ENCODE data around the gene EFNA2. TPM values are rescaled to one million over a fixed set of nuclear protein-coding genes. Genes with fewer than 3 reads are reported as not detected.

EFNA2 gene
- total RNA-seq, 1 donor: not detected

- TF ChIP-seq, protein P1, sequence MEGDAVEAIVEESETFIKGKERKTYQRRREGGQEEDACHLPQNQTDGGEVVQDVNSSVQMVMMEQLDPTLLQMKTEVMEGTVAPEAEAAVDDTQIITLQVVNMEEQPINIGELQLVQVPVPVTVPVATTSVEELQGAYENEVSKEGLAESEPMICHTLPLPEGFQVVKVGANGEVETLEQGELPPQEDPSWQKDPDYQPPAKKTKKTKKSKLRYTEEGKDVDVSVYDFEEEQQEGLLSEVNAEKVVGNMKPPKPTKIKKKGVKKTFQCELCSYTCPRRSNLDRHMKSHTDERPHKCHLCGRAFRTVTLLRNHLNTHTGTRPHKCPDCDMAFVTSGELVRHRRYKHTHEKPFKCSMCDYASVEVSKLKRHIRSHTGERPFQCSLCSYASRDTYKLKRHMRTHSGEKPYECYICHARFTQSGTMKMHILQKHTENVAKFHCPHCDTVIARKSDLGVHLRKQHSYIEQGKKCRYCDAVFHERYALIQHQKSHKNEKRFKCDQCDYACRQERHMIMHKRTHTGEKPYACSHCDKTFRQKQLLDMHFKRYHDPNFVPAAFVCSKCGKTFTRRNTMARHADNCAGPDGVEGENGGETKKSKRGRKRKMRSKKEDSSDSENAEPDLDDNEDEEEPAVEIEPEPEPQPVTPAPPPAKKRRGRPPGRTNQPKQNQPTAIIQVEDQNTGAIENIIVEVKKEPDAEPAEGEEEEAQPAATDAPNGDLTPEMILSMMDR (IDR thresholded peaks at IDR 0.05; ENCODE audit: insufficient read depth, low read length): no peak
- no peak for DNase-seq (ENCODE audit: low read depth)
- H3K4me3 ChIP-seq (ENCODE audit: low read depth, low read length): no peak overlapping the region
These were observed 1.9 kb downstream of the EFNA2 start for GRCh38 chr19:1287354-1288225.

- no peak overlapping the region for H3K4me3 ChIP-seq (ENCODE audit: low read depth, low read length)
- TF ChIP-seq, protein P1 (IDR thresholded peaks at IDR 0.05; ENCODE audit: insufficient read depth, low read length): no peak
- no peak for DNase-seq (ENCODE audit: low read depth)
These were observed 2.5 kb downstream of the EFNA2 start for GRCh38 chr19:1288226-1288612.

DNA sequence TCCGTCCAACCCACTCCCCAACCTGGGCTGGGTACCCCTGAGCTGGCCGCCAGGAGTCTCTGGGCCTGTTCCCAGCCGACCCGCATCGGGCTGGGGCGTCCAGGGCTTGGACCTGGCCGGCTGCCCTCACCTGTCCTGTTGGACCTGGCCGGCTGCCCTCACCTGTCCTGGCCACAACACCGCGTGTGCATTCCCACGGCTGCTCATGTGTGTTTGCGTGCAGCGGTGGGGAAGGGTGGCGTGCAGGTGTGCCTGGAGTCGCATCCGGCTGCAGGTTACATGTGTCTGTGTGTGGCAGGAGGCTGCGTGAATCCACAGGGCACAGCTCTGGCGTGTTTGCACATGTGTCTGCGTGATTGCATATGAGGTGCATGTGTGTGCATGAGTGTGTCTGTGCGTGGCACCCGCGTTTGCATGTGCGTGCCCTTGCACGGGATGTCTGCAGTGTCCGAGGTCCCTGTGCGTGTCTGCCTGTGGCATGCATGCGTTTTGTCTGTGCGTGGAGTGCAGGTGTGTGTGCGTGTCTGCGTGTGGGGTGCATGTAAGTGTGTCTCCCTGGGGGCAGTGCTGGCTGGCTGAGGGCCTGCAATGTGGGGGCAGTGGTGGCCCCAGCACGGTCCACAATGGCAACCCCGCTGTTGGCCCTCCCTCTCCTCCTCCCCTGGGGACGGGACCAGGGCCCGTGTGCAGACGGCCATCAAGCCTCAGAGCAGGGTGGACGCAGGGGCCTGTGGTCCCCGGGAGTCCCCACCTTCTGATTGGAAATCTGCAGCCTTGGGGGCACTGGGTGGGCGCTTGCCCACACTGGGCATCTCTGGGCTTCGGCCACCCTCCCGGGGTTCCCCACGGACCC, 3.4 kb downstream of the EFNA2 start:
- no peak overlapping the region for H3K4me3 ChIP-seq (ENCODE audit: low read depth, low read length)
- no peak for DNase-seq (ENCODE audit: low read depth)
- TF ChIP-seq, protein P1 (IDR thresholded peaks at IDR 0.05; ENCODE audit: insufficient read depth, low read length): no peak

DNA sequence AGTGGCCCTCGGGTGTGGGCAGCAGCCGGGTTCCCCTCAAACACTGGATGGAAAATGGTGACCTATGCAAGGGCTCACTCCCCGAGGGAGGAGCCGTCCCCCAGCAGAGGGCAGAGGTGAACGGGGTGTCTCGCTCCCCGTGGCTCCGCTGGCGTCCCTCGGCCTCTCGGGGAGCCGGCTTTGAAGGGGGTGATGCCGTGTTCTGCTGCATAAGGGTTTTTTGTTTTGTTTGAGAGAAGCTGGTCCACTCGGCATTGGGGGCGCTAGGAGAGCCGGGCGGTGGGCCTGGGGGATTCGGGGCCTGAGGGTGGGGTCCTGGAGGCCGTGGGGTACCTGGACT, 4.0 kb downstream of the EFNA2 start:
- DNase-seq (ENCODE audit: low read depth): no peak
- TF ChIP-seq, protein P1 (IDR thresholded peaks at IDR 0.05; ENCODE audit: insufficient read depth, low read length): no peak

DNA sequence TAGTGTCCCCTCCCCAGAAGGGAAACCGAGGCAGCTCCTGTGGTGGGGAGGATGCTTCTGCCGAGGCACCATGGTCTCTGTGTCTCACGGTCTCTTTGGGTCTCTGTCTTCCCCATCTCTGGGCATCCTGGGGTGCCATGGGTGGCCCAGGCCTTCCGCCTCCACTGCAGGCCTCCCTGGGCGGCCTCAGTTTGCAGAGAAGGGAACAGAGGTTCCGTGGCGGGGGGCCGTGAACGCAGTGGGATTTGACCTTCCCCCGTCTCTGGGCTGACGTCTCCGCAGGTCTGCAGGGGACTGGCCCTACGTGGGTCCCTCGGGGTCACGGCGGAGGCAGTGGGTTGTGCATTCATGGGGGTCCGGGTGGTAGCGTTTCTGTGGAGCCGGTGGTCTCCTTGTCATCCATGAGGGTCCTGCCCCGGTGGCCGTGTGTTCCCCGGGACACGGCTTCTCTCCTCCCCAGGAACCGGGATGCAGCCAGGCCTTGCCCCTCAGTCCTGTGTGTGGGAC, 4.6 kb downstream of the EFNA2 start:
- H3K4me3 ChIP-seq (ENCODE audit: low read depth, low read length): no peak overlapping the region
- TF ChIP-seq, protein P1 (IDR thresholded peaks at IDR 0.05; ENCODE audit: insufficient read depth, low read length): no peak

More for the DNA sequence above, 4.0 kb downstream of the EFNA2 start:
- H3K4me3 ChIP-seq (ENCODE audit: low read depth, low read length): no peak overlapping the region

DNA sequence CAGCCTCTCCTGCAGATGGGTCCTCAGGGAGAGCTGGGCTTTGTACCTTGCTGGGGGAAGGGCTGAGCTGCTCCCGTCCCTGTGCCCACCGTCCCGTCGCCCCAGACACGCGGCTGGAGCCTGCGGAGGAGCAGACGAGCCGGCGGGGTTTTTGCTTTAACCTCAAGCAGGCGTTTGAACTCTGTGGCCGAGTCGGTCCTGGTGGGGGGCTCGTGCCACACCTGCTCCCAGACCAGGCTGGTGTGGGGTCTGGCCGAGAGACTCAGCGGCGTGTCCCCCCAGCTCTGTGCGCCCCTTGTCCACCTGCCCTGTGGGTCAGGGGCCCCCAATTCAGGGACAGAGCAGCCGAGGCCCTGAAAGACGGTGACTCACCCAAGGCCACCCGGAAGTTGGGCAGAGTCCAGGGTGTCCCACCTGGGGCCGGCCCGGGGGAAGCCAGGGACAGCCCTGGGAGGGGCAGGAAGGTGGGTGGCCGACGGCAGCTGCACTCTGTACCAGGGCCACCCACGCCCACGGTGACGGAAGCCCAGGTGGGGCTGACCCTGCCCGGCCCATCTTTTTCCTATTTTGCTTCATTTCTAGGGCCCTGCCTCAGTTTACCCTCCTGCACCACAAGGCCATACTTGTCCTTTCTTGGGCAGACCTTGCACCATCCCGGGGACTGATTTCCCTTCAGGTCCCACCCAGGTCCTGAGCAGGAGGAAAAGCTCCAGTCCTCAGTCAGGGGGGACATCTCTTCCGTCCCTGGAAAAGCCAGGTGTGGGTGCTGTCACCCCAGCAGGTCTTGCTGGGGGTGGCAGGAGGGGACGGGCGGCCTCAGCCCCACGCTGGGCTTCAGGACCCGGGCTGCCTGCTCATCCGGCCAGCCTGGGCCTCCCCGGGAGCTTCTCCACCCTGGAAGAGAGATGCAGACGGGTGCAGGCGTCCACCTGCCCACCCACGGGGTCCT, 5.3 kb downstream of the EFNA2 start:
- TF ChIP-seq, protein P1 (IDR thresholded peaks at IDR 0.05; ENCODE audit: insufficient read depth, low read length): no peak
- no peak for DNase-seq (ENCODE audit: low read depth)
- no peak overlapping the region for H3K4me3 ChIP-seq (ENCODE audit: low read depth, low read length)

More for the DNA sequence above, 4.6 kb downstream of the EFNA2 start:
- no peak for DNase-seq (ENCODE audit: low read depth)

All from fibroblast of the aortic adventitia (primary cell).